ENCODE data around the gene MAZ.

The MAZ gene

GRCh38 chr16:29804455-29805231 is 1.7 kb upstream of the MAZ start:
- no peak for TF ChIP-seq CTCF (IDR thresholded peaks at IDR 0.05; ENCODE audit: low read depth, low read length)
- peak; percentile 23 for TF ChIP-seq POLR2A (IDR thresholded peaks at IDR 0.05; ENCODE audit: extremely low read depth, insufficient read length)
- TF ChIP-seq MYC (IDR thresholded peaks at IDR 0.05; ENCODE audit: low read depth, low read length) = no peak
- TF ChIP-seq MAX (IDR thresholded peaks at IDR 0.05; ENCODE audit: low read depth, low read length) = no peak
- peak overlapping the region; percentile 71 for H3K4me3 ChIP-seq (ENCODE audit: low read depth, low read length)
- DNase-seq (ENCODE audit: low read depth) = peak; percentile 79

DNA sequence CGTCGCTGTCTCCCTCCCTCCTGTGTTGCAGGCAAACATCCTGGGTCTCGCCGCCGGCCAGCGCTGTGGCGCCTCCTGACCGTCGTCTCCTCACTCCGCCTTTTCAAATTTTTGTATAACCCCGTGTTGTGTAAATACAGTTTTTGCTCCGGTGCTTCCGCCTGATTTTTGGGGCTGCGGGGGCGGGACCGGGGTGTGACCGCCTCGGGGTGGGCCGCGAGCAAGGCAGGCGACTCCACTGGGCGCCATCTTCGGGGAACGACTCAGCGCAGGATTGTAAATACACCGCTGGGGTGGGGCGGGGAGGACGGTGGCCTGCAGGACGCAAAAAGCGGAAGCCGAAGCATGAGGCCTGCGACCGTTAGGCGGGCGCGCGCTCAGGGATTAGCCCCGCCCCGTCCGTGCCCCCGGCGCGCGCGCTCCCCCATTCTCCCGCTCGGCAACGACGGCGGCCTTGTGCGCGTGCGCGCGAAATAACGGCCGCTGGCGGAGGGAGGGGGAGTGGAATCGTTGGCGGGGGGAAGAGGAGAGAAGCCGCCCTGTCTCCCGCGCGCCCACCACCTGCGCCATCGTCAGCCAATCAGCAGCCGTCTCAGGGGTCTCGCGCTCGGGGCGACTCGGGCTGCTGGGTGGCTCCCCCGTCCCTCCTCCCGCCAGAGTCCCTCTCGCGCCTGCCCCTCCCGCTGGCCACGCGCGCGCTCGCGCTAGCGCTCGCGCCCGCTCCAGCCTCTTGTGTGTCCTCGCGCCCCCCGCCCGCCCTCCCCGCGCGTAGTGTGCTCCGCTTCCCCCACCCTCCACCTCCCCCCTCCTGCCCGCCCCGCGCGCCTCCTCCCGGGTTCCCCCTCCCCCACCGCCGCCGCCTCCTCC is 864 bp upstream of the MAZ start:
- peak; percentile 98 for DNase-seq (ENCODE audit: low read depth)
- peak; percentile 99 for TF ChIP-seq MYC (IDR thresholded peaks at IDR 0.05; ENCODE audit: low read depth, low read length)
- peak; percentile 74 for TF ChIP-seq POLR2A (IDR thresholded peaks at IDR 0.05; ENCODE audit: extremely low read depth, insufficient read length)
- TF ChIP-seq CTCF (IDR thresholded peaks at IDR 0.05; ENCODE audit: low read depth, low read length) = no peak
- peak; percentile 77 for TF ChIP-seq MAX (IDR thresholded peaks at IDR 0.05; ENCODE audit: low read depth, low read length)
- H3K4me3 ChIP-seq (ENCODE audit: low read depth, low read length) = peak overlapping the region; percentile 71

DNA sequence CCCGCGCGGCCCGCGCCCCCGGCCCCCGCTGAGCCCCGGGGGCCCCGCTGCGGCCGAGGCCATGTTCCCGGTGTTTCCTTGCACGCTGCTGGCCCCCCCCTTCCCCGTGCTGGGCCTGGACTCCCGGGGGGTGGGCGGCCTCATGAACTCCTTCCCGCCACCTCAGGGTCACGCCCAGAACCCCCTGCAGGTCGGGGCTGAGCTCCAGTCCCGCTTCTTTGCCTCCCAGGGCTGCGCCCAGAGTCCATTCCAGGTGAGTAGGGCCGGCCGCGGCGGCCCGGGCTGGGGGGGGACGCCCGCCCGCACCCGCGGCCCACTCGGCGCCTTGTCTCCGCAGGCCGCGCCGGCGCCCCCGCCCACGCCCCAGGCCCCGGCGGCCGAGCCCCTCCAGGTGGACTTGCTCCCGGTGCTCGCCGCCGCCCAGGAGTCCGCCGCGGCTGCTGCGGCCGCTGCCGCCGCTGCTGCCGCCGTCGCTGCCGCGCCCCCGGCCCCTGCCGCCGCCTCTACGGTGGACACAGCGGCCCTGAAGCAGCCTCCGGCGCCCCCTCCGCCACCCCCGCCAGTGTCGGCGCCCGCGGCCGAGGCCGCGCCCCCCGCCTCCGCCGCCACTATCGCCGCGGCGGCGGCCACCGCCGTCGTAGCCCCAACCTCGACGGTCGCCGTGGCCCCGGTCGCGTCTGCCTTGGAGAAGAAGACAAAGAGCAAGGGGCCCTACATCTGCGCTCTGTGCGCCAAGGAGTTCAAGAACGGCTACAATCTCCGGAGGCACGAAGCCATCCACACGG is 504 bp downstream of the MAZ start:
- TF ChIP-seq POLR2A (IDR thresholded peaks at IDR 0.05; ENCODE audit: extremely low read depth, insufficient read length) (peak; percentile 64), MAX (IDR thresholded peaks at IDR 0.05; ENCODE audit: low read depth, low read length) (0 out of 2 replicates have a peak, but pooled peaks have one; percentile 22), MYC (IDR thresholded peaks at IDR 0.05; ENCODE audit: low read depth, low read length) (peak; percentile 50; the same call in 1 of the 2 replicates), CTCF (IDR thresholded peaks at IDR 0.05; ENCODE audit: low read depth, low read length) (no peak)
- H3K4me3 ChIP-seq (ENCODE audit: low read depth, low read length) = peak overlapping the region; percentile 97
- DNase-seq (ENCODE audit: low read depth) = peak; percentile 90

- peak overlapping the region; percentile 97 for H3K4me3 ChIP-seq (ENCODE audit: low read depth, low read length)
- peak; percentile 98 for DNase-seq (ENCODE audit: low read depth)
- TF ChIP-seq MYC (IDR thresholded peaks at IDR 0.05; ENCODE audit: low read depth, low read length) (peak; percentile 60), POLR2A (IDR thresholded peaks at IDR 0.05; ENCODE audit: extremely low read depth, insufficient read length) (peak; percentile 51), CTCF (IDR thresholded peaks at IDR 0.05; ENCODE audit: low read depth, low read length) (peak; percentile 17), MAX (IDR thresholded peaks at IDR 0.05; ENCODE audit: low read depth, low read length) (peak; percentile 97)
Measured at GRCh38 chr16:29807426-29808218, 1.3 kb downstream of the MAZ start.

All from NB4 (cell line).